Measurements from ENCODE around the gene RASEF.
"Not testable (repeated sequence)": the region's sequence is repeated elsewhere in the genome, so short reads cannot be mapped to it uniquely, and the experiment has no call there.

Gene RASEF

DNA sequence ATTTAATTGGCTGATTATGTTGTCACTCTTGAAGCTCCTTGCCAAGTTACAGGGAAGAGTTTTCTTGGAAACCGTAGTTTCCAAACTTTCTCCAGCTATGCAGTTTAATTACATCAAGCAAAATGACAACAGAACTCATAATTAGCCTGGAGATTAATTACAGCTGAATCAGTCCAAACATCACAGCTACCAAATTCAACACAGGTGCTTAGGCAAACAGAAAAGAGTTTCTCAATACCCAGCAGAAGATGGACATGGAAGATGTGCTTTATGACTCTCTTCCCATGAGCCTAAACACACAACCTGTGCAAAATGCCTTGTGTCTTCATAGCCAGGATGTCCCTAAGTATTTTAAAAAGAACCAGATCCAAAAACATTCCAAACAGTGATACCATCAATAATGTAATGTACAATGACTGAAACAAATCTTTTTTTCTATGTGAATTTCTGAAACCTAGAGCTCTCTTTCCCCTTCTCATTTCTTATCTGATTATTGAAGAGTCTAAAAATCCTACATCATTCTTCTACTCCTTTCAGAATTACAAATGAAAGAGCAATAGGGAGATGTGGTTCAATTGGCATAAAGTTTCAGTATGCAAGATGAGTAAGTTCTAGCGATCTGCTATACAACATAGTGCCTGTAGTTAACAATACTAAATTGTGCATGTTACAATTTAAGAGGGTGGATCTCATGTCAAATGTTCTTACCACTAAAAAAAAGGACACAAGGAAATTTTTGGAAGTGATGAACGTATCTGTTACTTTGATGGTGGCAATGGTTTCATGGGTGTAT lies 124.3 kb downstream of the RASEF start:
- Histone ChIP-seq H3K9me3 (ENCODE audit: control insufficient read depth, low read length) (no peaks in the 10 kb centered on the region), H3K36me3 (ENCODE audit: control insufficient read depth, insufficient read depth, low read length) (no peaks in the 10 kb centered on the region)
- WGBS, 2 experiments (ENCODE audit: insufficient coverage in 2 of 2): no CpG with 5 or more reads among the region's 3 CpGs

DNA sequence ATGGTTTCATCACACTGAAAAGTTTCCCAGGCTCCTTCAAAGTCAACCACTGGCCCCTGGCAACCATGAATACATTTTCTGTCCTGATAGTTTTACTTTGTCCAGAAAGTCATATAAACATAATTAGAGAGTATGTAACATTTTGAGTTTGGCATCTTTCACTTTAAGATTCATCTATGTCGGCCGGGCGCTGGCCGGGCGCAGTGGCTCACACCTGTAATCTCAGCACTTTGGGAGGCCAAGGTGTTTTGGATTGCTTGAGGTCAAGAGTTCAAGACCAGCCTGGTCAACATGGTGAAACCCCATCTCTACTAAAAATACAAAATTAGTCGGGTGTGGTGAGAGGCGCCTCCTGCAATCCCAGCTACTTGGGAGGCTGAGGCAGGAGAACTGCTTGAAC lies 126.4 kb downstream of the RASEF start:
- not testable (repeated sequence) for H3K27ac ChIP-seq (ENCODE audit: low read depth, low read length, severe bottlenecking); H3K4me3 ChIP-seq (ENCODE audit: extremely low read depth, insufficient read depth, low read length, poor library complexity, severe bottlenecking); H3K9me3 ChIP-seq (ENCODE audit: control insufficient read depth, low read length); H3K36me3 ChIP-seq (ENCODE audit: control insufficient read depth, insufficient read depth, low read length)
- 95% methylated on average over 7 of the region's 7 CpGs; no CpG with 5 or more reads in 1 of the 2 experiments for WGBS, 2 experiments (ENCODE audit: insufficient coverage in 2 of 2)
- H3K4me1 ChIP-seq (ENCODE audit: control insufficient read depth, insufficient read depth, low read length, poor library complexity, severe bottlenecking): peaks cover 13% of the 10 kb centered on the region

More for the DNA sequence above, 124.3 kb downstream of the RASEF start:
- Histone ChIP-seq H3K27ac (ENCODE audit: low read depth, low read length, severe bottlenecking) (no peak overlapping the region), H3K4me1 (ENCODE audit: control insufficient read depth, insufficient read depth, low read length, poor library complexity, severe bottlenecking) (peaks cover 13% of the 10 kb centered on the region), H3K4me3 (ENCODE audit: extremely low read depth, insufficient read depth, low read length, poor library complexity, severe bottlenecking) (no peak overlapping the region)

- H3K4me1 ChIP-seq (ENCODE audit: control insufficient read depth, insufficient read depth, low read length, poor library complexity, severe bottlenecking): peaks cover 13% of the 10 kb centered on the region
- WGBS, 2 experiments (ENCODE audit: insufficient coverage in 2 of 2): 40 to 60% methylated on average over 1 of the region's 2 CpGs
- H3K9me3 ChIP-seq (ENCODE audit: control insufficient read depth, low read length): no peaks in the 10 kb centered on the region
- H3K4me3 ChIP-seq (ENCODE audit: extremely low read depth, insufficient read depth, low read length, poor library complexity, severe bottlenecking): no peak overlapping the region
- no peaks in the 10 kb centered on the region for H3K36me3 ChIP-seq (ENCODE audit: control insufficient read depth, insufficient read depth, low read length)
- H3K27ac ChIP-seq (ENCODE audit: low read depth, low read length, severe bottlenecking): peak overlapping the region; percentile 71
These were observed 128.0 kb downstream of the RASEF start for GRCh38 chr9:82934949-82935348.

- not testable (repeated sequence) for H3K9me3 ChIP-seq (ENCODE audit: control insufficient read depth, low read length); H3K36me3 ChIP-seq (ENCODE audit: control insufficient read depth, insufficient read depth, low read length); H3K4me3 ChIP-seq (ENCODE audit: extremely low read depth, insufficient read depth, low read length, poor library complexity, severe bottlenecking)
- Histone ChIP-seq H3K27ac (ENCODE audit: low read depth, low read length, severe bottlenecking) (peak overlapping the region; percentile 71), H3K4me1 (ENCODE audit: control insufficient read depth, insufficient read depth, low read length, poor library complexity, severe bottlenecking) (peaks cover 13% of the 10 kb centered on the region)
- WGBS, 2 experiments (ENCODE audit: insufficient coverage in 2 of 2): 100% methylated on average over 1 of the region's 1 CpG
These were observed 128.9 kb downstream of the RASEF start for GRCh38 chr9:82934025-82934424.

DNA sequence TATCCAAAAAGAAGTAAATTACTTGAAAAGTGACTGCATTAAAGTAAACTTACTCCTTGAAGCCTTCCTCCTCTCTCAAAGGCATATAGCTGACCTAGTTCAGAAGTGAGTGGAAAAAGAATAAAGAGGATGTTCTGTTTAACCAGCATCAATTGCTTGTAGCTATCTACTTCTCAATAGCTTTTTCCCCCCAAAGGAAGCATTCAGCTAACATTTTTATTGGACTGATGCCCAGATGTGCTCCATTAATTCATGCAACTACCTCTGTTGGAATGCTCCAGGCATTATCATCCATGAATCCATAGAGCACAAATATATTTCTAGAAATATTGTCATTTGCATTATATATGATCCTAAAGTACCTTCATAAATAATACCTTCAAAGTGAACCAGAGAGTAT lies 132.8 kb downstream of the RASEF start:
- Histone ChIP-seq H3K4me1 (ENCODE audit: control insufficient read depth, insufficient read depth, low read length, poor library complexity, severe bottlenecking) (peaks cover 3% of the 10 kb centered on the region), H3K27ac (ENCODE audit: low read depth, low read length, severe bottlenecking) (no peak overlapping the region), H3K9me3 (ENCODE audit: control insufficient read depth, low read length) (no peaks in the 10 kb centered on the region), H3K4me3 (ENCODE audit: extremely low read depth, insufficient read depth, low read length, poor library complexity, severe bottlenecking) (no peak overlapping the region), H3K36me3 (ENCODE audit: control insufficient read depth, insufficient read depth, low read length) (no peaks in the 10 kb centered on the region)
